Type B pancreatic cell (in vitro differentiated cells): ENCODE results near the gene RHOG. TPM values are rescaled to one million over a fixed set of nuclear protein-coding genes. Genes with fewer than 3 reads are reported as not detected.

Source experiments
- DNase-seq: peaks from one replicate; pipeline ENCODE4 v3.0.0; 2021; ENCODE audit warnings: mixed read lengths; ENCODE audit not compliant: unreplicated experiment; ENCODE audit errors: extremely low spot score
- H3K27ac Mint-ChIP-seq: 2 replicates; pipeline ENCODE4 v1.8.0; 2021; ENCODE audit warnings: mild to moderate bottlenecking, mixed read lengths
- H3K27me3 Mint-ChIP-seq: 2 replicates; pipeline ENCODE4 v1.8.0; 2021; ENCODE audit warnings: mixed read lengths
- H3K36me3 Mint-ChIP-seq: 2 replicates; pipeline ENCODE4 v1.8.0; 2021; ENCODE audit warnings: mixed read lengths
- H3K4me1 Mint-ChIP-seq: one replicate; pipeline ENCODE4 v1.8.0; 2021; ENCODE audit warnings: mixed read lengths; ENCODE audit not compliant: unreplicated experiment
- H3K4me3 Mint-ChIP-seq: 2 replicates; pipeline ENCODE4 v1.8.0; 2021; ENCODE audit warnings: mild to moderate bottlenecking, mixed read lengths
- H3K9me3 Mint-ChIP-seq: 2 replicates; pipeline ENCODE4 v1.8.0; 2021; ENCODE audit warnings: mixed read lengths
- CTCF ChIP-seq: fragments of 200-600 bp; sonication (generic); conservative IDR thresholded peaks from 2 replicates; pipeline ENCODE4 v1.5.0; 2021; ENCODE audit warnings: antibody characterized with exemption, mild to moderate bottlenecking
- total RNA-seq: library from RNA; stranded (reverse); gene quantifications from 2 replicates; pipeline ENCODE4 v1.2.1, GENCODE V29; 2021; ENCODE audit warnings: low replicate concordance

Gene RHOG
- total RNA-seq, 1 donor from 2014 or later: 30.8 TPM

- Mint-ChIP-seq H3K27me3 (no peaks in the 10 kb centered on the region), H3K4me1 (peaks cover 45% of the 10 kb centered on the region), H3K36me3 (no peaks in the 10 kb centered on the region), H3K27ac (no peak overlapping the region), H3K9me3 (no peaks in the 10 kb centered on the region), H3K4me3 (no peak overlapping the region)
- no peak for DNase-seq
- TF ChIP-seq CTCF: no peak
Measured at GRCh38 chr11:3876613-3877012, 35.9 kb upstream of the RHOG start.

- Mint-ChIP-seq H3K27ac (no peak overlapping the region), H3K4me3 (no peak overlapping the region), H3K27me3 (no peaks in the 10 kb centered on the region), H3K9me3 (no peaks in the 10 kb centered on the region), H3K36me3 (peaks cover 5% of the 10 kb centered on the region), H3K4me1 (peaks cover 25% of the 10 kb centered on the region)
- DNase-seq: no peak
- no peak for TF ChIP-seq CTCF
Measured at GRCh38 chr11:3873712-3874349, 33.1 kb upstream of the RHOG start.

- no peaks in the 10 kb centered on the region for H3K27me3 Mint-ChIP-seq
- no peaks in the 10 kb centered on the region for H3K9me3 Mint-ChIP-seq
- H3K36me3 Mint-ChIP-seq: peaks cover 5% of the 10 kb centered on the region
- no peak for DNase-seq
- TF ChIP-seq CTCF: no peak
- H3K4me1 Mint-ChIP-seq: peaks cover 26% of the 10 kb centered on the region
- H3K4me3 Mint-ChIP-seq: peak overlapping the region; percentile 47
- peak overlapping the region; percentile 71 for H3K27ac Mint-ChIP-seq
Measured at GRCh38 chr11:3867209-3868091, 26.7 kb upstream of the RHOG start.

GRCh38 chr11:3866836-3867208, 26.1 kb upstream of the RHOG start:
- no peaks in the 10 kb centered on the region for H3K9me3 Mint-ChIP-seq
- H3K36me3 Mint-ChIP-seq: peaks cover 5% of the 10 kb centered on the region
- H3K27me3 Mint-ChIP-seq: no peaks in the 10 kb centered on the region
- no peak for DNase-seq
- peak overlapping the region; percentile 71 for H3K27ac Mint-ChIP-seq
- no peak for TF ChIP-seq CTCF
- H3K4me3 Mint-ChIP-seq: no peak overlapping the region
- H3K4me1 Mint-ChIP-seq: peaks cover 26% of the 10 kb centered on the region

GRCh38 chr11:3866206-3866605, 25.4 kb upstream of the RHOG start:
- no peaks in the 10 kb centered on the region for H3K9me3 Mint-ChIP-seq
- peak overlapping the region; percentile 71 for H3K27ac Mint-ChIP-seq
- no peak for DNase-seq
- H3K27me3 Mint-ChIP-seq: no peaks in the 10 kb centered on the region
- H3K4me1 Mint-ChIP-seq: peaks cover 31% of the 10 kb centered on the region
- peaks cover 5% of the 10 kb centered on the region for H3K36me3 Mint-ChIP-seq
- TF ChIP-seq CTCF: no peak
- peak overlapping the region; percentile 21 for H3K4me3 Mint-ChIP-seq
